ENCODE measurements around the gene ZC3H13.

ZC3H13 gene

GRCh38 chr13:46059405-46059804, 6.9 kb upstream of the ZC3H13 start:
- DNase-seq (ENCODE audit: low read depth in 2 of 2), result no peak

GRCh38 chr13:46058268-46058667, 5.7 kb upstream of the ZC3H13 start:
- no peak for DNase-seq (ENCODE audit: low read depth in 2 of 2)

- no peak for DNase-seq (ENCODE audit: low read depth in 2 of 2)
Observed at GRCh38 chr13:46057256-46058015, 4.9 kb upstream of the ZC3H13 start.

DNA sequence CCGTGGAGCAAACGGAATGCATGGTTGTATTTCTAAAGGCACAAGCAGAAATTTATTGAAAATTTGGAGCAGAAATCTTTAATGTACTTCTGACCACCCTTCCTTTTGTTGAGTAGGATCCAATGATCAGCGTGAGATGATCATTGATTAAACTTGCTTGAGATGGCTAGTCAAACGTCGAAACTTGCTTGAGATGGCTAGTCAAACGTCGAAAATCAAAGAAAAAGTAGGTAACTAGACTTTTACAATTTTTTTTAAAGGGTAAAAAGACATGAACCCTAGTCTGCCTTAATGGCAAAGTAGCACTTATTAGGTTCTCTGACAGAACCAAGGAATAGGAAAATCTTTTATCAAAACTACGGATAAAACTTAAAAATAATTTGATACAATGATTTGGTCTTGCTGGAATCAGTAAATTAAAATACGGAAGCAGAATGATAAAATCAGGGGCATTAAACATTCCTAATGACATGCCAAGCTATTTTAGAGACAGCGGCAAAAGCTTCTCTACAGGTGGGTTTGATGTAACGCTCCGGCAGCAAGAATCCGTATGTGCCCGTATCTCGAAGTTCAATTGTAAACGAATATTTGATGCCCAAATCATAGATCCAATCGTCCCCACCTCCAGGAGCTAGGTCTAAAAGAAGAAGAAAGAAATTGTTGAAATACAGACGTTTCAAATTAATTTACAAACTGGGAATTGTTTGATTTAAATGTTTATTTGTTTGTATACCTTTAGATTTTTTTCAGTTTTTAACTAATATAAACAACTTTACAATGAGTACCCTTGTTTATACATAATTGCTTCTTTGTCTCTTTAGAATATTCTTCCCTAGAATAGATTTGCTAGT, 841 bp upstream of the ZC3H13 start:
- no peak for DNase-seq (ENCODE audit: low read depth in 2 of 2)

DNA sequence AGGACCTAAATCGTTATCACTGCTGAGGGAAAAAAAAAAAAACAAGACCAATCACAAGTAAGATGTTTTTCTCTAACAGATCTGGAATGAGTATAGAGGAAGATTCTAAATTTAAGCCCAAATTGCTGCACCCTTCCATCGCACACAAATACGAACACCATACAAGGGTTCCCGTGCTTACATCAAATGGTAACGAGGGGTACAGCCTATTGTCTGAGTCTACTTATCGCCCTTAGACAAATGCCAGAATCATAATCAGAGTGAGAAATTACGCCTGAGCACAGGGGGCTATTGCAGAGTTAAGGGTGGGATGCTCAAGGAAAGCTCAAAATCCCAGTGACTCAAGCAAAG, 603 bp downstream of the ZC3H13 start:
- no peak for DNase-seq (ENCODE audit: low read depth in 2 of 2)

GRCh38 chr13:46050771-46051170, 1.8 kb downstream of the ZC3H13 start:
- no peak for DNase-seq (ENCODE audit: low read depth in 2 of 2)

DNA sequence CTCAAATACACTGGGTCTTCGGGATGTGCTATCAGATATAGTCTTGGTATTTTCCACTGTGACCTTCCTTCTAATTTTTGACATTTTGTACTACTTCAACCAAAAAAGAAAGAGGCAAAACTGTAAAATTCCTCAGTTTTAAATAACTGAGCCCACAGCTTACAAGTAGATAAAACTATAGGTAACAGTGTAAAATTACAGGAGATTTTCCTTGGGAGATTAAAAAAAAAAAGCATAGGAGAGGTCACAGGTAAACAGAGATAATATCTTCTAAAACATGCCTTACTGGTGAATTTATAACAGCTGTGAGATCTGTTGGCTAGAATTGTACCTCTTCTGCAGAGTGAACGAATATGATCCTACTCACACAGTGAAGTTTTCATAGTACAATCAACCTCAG, 7.1 kb downstream of the ZC3H13 start:
- DNase-seq (ENCODE audit: low read depth in 2 of 2), result no peak

GRCh38 chr13:46043647-46044046, 8.9 kb downstream of the ZC3H13 start:
- no peak for DNase-seq (ENCODE audit: low read depth in 2 of 2)

DNA sequence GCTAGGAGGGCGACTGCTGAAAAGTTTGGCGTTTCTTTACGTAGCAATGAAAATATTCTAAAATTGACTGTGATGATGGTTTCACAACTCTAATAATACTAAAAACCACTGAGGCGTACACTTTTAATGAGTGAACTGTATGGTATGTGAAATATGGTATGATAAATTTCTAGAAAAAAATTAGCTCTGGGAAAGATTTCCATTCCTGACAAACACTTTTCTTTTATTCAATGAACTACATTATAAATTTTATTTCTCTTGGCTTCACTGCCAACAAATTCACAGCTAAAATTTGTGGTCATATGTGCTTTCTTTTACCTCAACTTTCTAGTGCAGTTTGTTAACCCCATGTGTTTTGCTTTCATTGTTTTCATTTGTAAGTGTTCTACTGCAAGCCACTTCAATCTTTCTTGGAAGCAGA, 11.1 kb downstream of the ZC3H13 start:
- no peak for DNase-seq (ENCODE audit: low read depth in 2 of 2)

GRCh38 chr13:46040763-46041162, 11.8 kb downstream of the ZC3H13 start:
- DNase-seq (ENCODE audit: low read depth in 2 of 2), result no peak

- no peak for DNase-seq (ENCODE audit: low read depth in 2 of 2)
Observed at GRCh38 chr13:46039411-46040182, 12.9 kb downstream of the ZC3H13 start.

DNA sequence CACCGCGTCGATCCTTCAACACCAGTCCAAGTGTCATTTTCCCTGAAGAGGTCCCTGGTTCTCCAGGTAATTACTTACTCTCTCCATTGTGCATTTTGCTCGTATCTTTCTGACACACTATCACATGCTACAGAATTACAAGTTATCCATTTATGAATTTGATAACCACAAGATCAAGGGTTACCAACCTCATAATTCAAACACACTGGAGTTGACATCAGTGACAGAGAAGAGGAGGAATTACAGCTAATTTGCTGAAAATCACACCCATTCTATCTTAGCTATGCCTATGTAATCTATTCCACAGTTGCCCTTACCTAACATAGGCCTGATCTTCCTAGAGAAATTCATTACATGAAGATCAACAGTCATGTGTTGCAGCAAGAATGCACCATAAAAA, 14.2 kb downstream of the ZC3H13 start:
- DNase-seq (ENCODE audit: low read depth in 2 of 2), result no peak

DNA sequence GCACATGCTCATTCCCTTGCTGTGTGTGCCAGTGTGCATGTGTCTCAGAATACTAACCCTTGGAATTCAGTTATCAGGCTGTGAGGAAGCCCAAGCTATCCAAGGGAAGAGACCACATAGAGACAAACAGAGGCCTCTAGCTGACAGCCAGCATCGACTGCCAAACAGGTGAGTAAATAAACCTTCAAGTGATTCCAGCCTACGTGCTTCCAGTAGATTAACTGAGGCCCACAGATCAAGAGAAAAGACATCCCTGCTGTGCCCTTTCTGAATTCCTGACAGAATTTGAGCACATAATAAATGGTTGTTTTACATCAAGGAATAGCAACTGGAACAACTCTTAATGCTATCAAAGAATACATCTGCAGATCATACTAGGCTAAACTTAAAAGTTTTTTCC, 17.5 kb downstream of the ZC3H13 start:
- DNase-seq (ENCODE audit: low read depth in 2 of 2), result no peak

DNA sequence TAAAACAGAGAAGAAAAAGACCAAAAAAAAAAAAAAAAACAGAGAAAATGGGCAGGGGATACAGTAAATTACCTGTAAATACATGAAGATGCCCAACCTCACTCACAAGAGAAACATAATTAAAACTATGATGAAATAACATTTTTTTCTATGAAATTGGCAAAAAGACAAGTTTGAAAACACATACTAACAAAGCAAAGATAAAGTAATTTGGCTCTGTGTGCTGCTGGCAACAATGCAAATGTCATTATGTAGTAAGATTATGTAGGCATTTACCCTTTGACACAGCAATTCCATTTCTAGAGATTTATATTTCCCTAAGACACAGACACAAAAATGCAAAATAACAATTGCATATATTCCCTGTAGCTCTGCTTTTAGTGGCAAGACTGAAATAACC, 20.2 kb downstream of the ZC3H13 start:
- no peak for DNase-seq (ENCODE audit: low read depth in 2 of 2)

DNA sequence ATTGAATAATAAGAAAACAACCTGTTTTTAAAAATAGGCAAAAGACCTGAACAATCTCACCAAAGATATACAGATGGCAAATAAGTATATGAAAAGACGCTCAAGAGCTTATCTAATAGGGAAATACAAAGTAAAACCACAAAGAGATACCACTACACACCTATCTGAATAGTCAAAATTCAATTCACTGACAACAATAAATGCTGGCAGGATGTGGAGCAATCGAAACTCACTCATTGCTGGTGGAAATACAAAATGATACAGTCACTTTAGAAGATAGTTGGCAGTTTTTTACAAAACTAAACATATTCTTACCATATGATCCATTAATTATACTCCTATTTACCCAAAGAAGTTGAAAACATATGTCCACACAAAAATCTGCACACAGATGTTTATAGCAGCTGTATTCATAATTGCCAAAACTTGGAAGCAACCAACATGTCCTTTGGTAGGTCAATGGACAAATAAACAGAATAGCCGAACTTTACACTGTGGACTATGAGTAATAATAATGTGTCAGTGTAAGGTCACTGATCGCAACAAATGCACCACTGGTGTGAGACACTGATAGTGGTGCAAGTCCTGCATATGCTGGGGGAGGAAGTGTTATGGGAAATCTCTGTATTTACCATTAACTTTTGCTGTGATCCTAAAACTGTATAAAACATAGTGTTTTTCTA, 20.8 kb downstream of the ZC3H13 start:
- DNase-seq (ENCODE audit: low read depth in 2 of 2), result no peak

GRCh38 chr13:46025157-46025556, 27.4 kb downstream of the ZC3H13 start:
- DNase-seq (ENCODE audit: low read depth in 2 of 2), result no peak

DNA sequence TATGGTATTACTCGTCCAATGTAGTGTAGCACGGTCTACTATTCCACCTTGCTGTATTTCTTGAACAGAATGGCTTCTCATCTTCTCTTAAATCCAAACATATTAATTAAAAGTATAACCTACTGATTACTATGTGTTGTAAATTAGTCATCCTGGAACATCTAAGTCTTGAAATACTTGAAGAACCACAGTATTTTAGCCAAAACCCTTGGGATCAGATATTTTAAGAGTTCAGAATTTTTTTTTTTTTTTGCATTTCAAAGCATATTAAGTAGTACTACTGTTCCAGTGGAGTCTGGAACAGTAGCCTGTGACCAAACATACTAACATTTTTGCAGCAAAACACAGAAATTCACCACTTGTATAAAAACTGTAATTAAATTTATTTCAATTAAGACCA, 30.1 kb downstream of the ZC3H13 start:
- no peak for DNase-seq (ENCODE audit: low read depth in 2 of 2)

DNA sequence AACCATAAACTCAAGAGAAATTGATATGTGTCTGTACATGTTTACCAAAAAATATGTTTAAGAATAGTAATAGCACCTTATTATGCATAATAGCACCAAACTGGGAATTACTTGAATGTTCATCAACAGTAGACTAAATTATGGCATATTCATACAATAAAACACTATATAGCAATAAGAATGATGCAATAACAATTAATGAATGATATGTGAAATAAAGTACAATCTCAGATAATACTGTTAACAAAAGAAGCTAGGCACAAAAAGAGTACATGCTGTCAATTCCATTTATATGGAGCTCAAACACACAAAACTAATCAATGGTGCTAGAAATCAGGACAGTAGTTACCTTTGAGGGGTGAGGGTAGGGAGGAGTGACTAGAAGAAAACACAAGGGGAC, 36.3 kb downstream of the ZC3H13 start:
- no peak for DNase-seq (ENCODE audit: low read depth in 2 of 2)

DNA sequence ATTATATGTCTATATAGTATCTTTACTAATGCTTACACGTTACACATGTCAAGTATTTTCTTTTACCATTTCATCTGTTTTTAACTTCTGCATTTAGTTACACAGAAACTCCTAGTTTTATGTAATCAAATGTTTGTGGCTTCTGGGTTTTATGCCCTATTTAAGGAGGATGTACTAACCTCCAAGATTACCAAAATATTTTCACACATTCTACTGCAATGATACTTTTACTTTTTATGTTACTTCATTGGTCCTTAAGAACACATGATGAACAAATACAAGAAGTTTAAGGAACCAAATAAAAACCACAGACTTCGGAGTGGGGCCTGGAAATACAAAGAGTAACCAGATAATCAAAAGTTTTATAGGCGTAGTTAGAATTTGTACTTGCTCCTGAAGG, 37.2 kb downstream of the ZC3H13 start:
- DNase-seq (ENCODE audit: low read depth in 2 of 2), result no peak

DNA sequence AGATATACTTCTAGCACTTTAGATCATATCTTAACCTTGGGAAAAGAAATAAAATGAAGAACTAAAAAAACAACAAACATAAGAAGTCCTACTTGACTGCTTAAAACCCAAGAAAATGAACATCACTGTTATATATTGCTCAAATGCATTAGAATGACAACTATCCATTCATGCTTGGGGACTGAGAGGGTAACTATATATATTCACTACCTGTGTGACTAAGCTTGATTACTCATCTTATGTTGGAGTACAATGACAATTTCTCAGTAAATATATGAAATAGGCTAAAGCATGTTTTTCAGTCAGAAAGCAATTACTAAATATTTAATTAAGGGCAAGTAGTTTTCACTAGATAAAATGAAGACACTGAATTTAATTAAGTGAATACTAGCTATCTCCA, 40.1 kb downstream of the ZC3H13 start:
- DNase-seq (ENCODE audit: low read depth in 2 of 2), result no peak

DNA sequence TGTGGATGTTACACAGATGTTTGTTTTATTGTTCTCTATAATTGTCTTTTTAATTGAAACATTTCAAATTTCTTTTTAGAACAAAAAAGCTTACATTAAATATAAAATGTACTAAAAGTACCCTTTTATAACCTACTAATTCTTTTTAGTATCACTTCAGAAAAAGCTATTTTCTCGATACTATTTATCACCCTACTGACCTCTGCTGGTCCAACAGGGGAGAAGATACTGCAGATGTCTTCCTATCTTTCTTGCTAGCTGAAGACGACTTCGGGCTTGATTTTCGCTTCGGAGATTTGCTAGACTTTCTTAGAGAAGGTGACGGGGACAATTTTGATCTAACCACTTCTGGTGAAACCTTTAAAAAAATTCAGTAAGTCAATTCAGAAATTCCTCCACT, 42.4 kb downstream of the ZC3H13 start:
- DNase-seq (ENCODE audit: low read depth in 2 of 2), result no peak

DNA sequence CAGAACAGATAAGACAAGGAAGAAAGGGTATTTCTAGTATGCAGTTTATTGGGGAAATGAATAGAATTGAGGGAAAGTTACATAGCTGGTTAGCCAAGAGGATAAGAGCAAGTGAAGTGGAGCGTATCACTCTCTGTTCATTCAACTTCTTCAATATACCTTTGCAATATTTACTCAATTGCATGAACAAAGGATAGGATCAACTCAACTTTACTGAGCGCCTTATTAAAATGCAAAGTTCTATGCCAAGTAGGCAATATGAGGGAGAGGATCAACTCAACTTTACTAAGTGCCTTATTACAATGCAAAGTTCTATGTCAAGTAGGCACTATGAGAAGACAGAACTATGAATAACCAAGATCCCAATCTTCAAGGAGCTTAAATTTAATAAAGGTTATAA, 43.9 kb downstream of the ZC3H13 start:
- DNase-seq (ENCODE audit: low read depth in 2 of 2), result no peak

Data from stimulated activated CD4-positive, alpha-beta T cell treated with anti-CD3 and anti-CD28 coated beads, Interleukin-12 subunit alpha, Interleukin-12 subunit beta, amount 100 ng/mL, for 24 hours (primary cell).